Pancreas (tissue), 10 donors: ENCODE measurements around the gene PARP2. TPM values are rescaled to one million over a fixed set of nuclear protein-coding genes. Genes with fewer than 3 reads are reported as not detected.
A peak's percentile ranks its signal among the peaks of the same experiment; 100 is the strongest.

Experiments used
- ATAC-seq, 4 donors: fragments of 200-7000 bp; cut with Tn5 transposase; one replicate each; pipeline versions ENCODE4 v1.8.0 to v1.9.1; 2020; ENCODE audit warnings: mild to moderate bottlenecking in 4 of 4, moderate library complexity in 4 of 4
- DNase-seq, 6 donors: peaks; one replicate each; pipeline ENCODE4 v3.0.0-alpha.2; 2020
- FAIRE-seq: peaks from 2 replicates; lab custom pipeline; 2012; peaks lifted over from hg19 to GRCh38; lab: Jason Lieb, UNC
- H3K27ac ChIP-seq, 4 donors: fragments of 200-600 bp; sonication (generic); 1 replicate in 3 of 4; 2 replicates in 1 of 4; pipeline versions ENCODE4 v1.5.0 to v1.8.0; 2020
- H3K27me3 ChIP-seq, 4 donors: fragments of 200-600 bp; one replicate each; pipeline ENCODE4 v1.8.0; 2021
- H3K36me3 ChIP-seq, 3 donors: fragments of 200-600 bp; sonication (generic) in 1 of 3; one replicate each; pipeline versions ENCODE4 v1.5.0 to v1.8.0; 2020 to 2021
- H3K4me1 ChIP-seq, 3 donors: fragments of 200-600 bp; one replicate each; pipeline ENCODE4 v1.8.0; 2021
- H3K4me3 ChIP-seq, 4 donors: fragments of 200-600 bp; sonication (generic) in 2 of 4; one replicate each; pipeline versions ENCODE4 v1.5.0 to v1.8.0; 2020 to 2021
- H3K9me3 ChIP-seq, 4 donors: fragments of 200-600 bp; one replicate each; pipeline ENCODE4 v1.8.0; 2021
- CTCF ChIP-seq, 4 donors: fragments of 200-600 bp; sonication (generic) in 3 of 4; IDR thresholded peaks; one replicate each; pipeline versions ENCODE4 v1.5.0 to v1.8.0; 2021; ENCODE audit warnings: antibody characterized with exemption in 4 of 4
- WGBS, 2 donors: extraction: QIAGEN DNeasy Blood & Tissue Kit; methylation state at CpG; one replicate each; pipeline ENCODE4 v1.1.7; 2013; 5-methylcytosine and 5-hydroxymethylcytosine counted together
- intact Hi-C, 3 donors: fragments of 100-400 bp; cut with DNase I; formaldehyde crosslinking; loops; one replicate each; pipeline versions ENCODE4 v1.11.1 to v1.14.2; 2022
- polyA plus RNA-seq, 2 donors: library from polyadenylated mRNA; stranded (reverse); fragments of 200-250 nt; gene quantifications; one replicate each; pipeline ENCODE4 v1.2.3, GENCODE V29; 2013
- total RNA-seq, 6 donors: library from RNA; stranded (reverse); fragmentation: NEBNext Ultra II Directional in 4 of 6; extraction: Animal tissue kit (Norgen Biotek cat#: 25700) in 4 of 6; gene quantifications; one replicate each; pipeline versions ENCODE4 v1.2.1 to v1.2.4, GENCODE V29; 2021 to 2023
- donor health status: healthy with polysubstance abuse.
- donor health status: DM: no; HTN: no; CAD: no; lungs with moderate emphysema.
- donor health status: DM: no; HTN: no; CAD: no.
- donor health status: control.
- donor health status: control.
- donor health status: Bipolar disorder and iron deficiency.
- donor health status: DM: yes; HTN: yes; CAD: no.
- donor health status: DM: no; HTN: no; CAD: no.
- donor health status: DM: no; HTN: no; CAD: no.
- donor health status: DM: yes; HTN: yes; CAD: no.

Gene PARP2
- total and polyA plus RNA-seq, 8 donors = 6.1 to 21.8 (median 10.4) TPM

GRCh38 chr14:20327005-20327869 is 16.2 kb upstream of the PARP2 start:
- peaks cover 0 to 28% (median 6%) of the 10 kb centered on the region in 3 donors for H3K36me3 ChIP-seq
- H3K27me3 ChIP-seq = no peaks in the 10 kb centered on the region
- no peaks in the 10 kb centered on the region for H3K9me3 ChIP-seq
- no peak overlapping the region for H3K27ac ChIP-seq
- TF ChIP-seq CTCF (IDR thresholded peaks at IDR 0.05) = peak; percentile 25 to 66 (median 60)
- intact Hi-C loops = loop anchor here (10.0 kb wide), 2 partner anchors 78 to 278 kb away; no protein-coding TSS in a partner anchor
- 29 to 35% methylated on average over 8 of the region's 8 CpGs for WGBS, 2 donors
- no peak overlapping the region for H3K4me3 ChIP-seq
- DNase-seq = no peak
- ATAC-seq = peak; percentile 69 to 88 (median 84)
- H3K4me1 ChIP-seq = peaks cover 0 to 3% (median 3%) of the 10 kb centered on the region in 3 donors
- FAIRE-seq = peak; percentile 96

- Histone ChIP-seq H3K27ac (no peak overlapping the region), H3K9me3 (no peaks in the 10 kb centered on the region), H3K36me3 (peaks cover 0 to 28% (median 6%) of the 10 kb centered on the region in 3 donors), H3K4me3 (no peak overlapping the region), H3K27me3 (no peaks in the 10 kb centered on the region), H3K4me1 (peaks cover 3 to 5% (median 3%) of the 10 kb centered on the region in 3 donors)
- WGBS, 2 donors = 40% methylated on average over 2 of the region's 2 CpGs
- ATAC-seq = no peak
- no peak for FAIRE-seq
- no peak for DNase-seq
- intact Hi-C loops = loop anchor here (10.0 kb wide), 2 partner anchors 76 to 276 kb away; no protein-coding TSS in a partner anchor
- TF ChIP-seq CTCF (IDR thresholded peaks at IDR 0.05) = no peak
These were observed 14.7 kb upstream of the PARP2 start for GRCh38 chr14:20328705-20329104.

- Histone ChIP-seq H3K27me3 (no peaks in the 10 kb centered on the region), H3K4me3 (no peak overlapping the region), H3K27ac (no peak overlapping the region), H3K9me3 (no peaks in the 10 kb centered on the region), H3K36me3 (peaks cover 0 to 23% (median 6%) of the 10 kb centered on the region in 3 donors), H3K4me1 (peaks cover 3 to 6% (median 5%) of the 10 kb centered on the region in 3 donors)
- intact Hi-C loops = loop anchor here (10.0 kb wide), 2 partner anchors 75 to 275 kb away; no protein-coding TSS in a partner anchor
- WGBS, 2 donors = 47 to 63% methylated on average over 2 of the region's 2 CpGs
- DNase-seq (no peak), FAIRE-seq (no peak), ATAC-seq (no peak)
- TF ChIP-seq CTCF (IDR thresholded peaks at IDR 0.05) = no peak
These were observed 14.1 kb upstream of the PARP2 start for GRCh38 chr14:20329355-20329754.

GRCh38 chr14:20331053-20331613 is 12.3 kb upstream of the PARP2 start:
- intact Hi-C loops = loop anchor here in 1 of 3 donors (10.0 kb wide), 1 partner anchor 124 kb away; the partner anchor contains the start of genes APEX1 and OSGEP
- ATAC-seq = no peak
- no peak for FAIRE-seq

More at GRCh38 chr14:20331053-20331613, 12.3 kb upstream of the PARP2 start:
- no peaks in the 10 kb centered on the region for H3K27me3 ChIP-seq
- no peak for TF ChIP-seq CTCF (IDR thresholded peaks at IDR 0.05)
- no peak for DNase-seq
- no peak overlapping the region for H3K4me3 ChIP-seq
- peaks cover 3 to 6% (median 5%) of the 10 kb centered on the region in 3 donors for H3K4me1 ChIP-seq
- H3K36me3 ChIP-seq = peaks cover 0 to 12% (median 2%) of the 10 kb centered on the region in 3 donors
- H3K9me3 ChIP-seq = no peaks in the 10 kb centered on the region
- 11 to 13% methylated on average over 2 of the region's 2 CpGs for WGBS, 2 donors
- H3K27ac ChIP-seq = no peak overlapping the region
